H1 (cell line): ENCODE data around the gene PLEKHG4. TPM values are rescaled to one million over a fixed set of nuclear protein-coding genes. Genes with fewer than 3 reads are reported as not detected.

ENCODE experiments used
- CTCF ChIA-PET: fragments of 300-600 bp; sonication (Branson Sonifier 250); formaldehyde crosslinking; loops from one replicate; lab custom pipeline; 2021; ENCODE audit not compliant: partially characterized antibody; lab: Charles Lee
- POLR2A ChIA-PET: fragments of 300-600 bp; sonication (Branson Sonifier 250); formaldehyde crosslinking; loops from one replicate; lab custom pipeline; 2021; ENCODE audit warnings: inconsistent platforms; ENCODE audit not compliant: partially characterized antibody; lab: Charles Lee
- DNase-seq, 2 experiments: peaks; one replicate each; pipeline versions ENCODE4 v3.0.0 to v3.0.0-alpha.2; 2010 to 2022; ENCODE audit warnings: low spot score in 2 of 2, low read depth in 1 of 2, mixed read lengths in 1 of 2
- FAIRE-seq: peaks from 2 replicates; lab custom pipeline; 2011; peaks lifted over from hg19 to GRCh38; lab: Jason Lieb, UNC
- H2AFZ ChIP-seq: 2 replicates; pipeline ENCODE4 v1.8.1; 2012; ENCODE audit warnings: low read length, inconsistent platforms
- H2AK5ac ChIP-seq: 2 replicates; pipeline ENCODE4 v1.6.1; 2013; ENCODE audit warnings: low read depth, low read length
- H2BK120ac ChIP-seq: replicated peaks from 2 replicates; pipeline ENCODE3; 2013; ENCODE audit warnings: low read depth, low read length, inconsistent platforms
- H2BK12ac ChIP-seq: 2 replicates; pipeline ENCODE4 v1.6.1; 2013; ENCODE audit warnings: low read depth, low read length
- H2BK15ac ChIP-seq: 2 replicates; pipeline ENCODE4 v1.6.1; 2013; ENCODE audit warnings: low read length
- H2BK20ac ChIP-seq: 2 replicates; pipeline ENCODE4 v1.6.1; 2013; ENCODE audit warnings: low read length
- H2BK5ac ChIP-seq: 2 replicates; pipeline ENCODE4 v1.6.1; 2013; ENCODE audit warnings: low read depth, low read length
- H3K14ac ChIP-seq: 2 replicates; pipeline ENCODE4 v1.6.1; 2013; ENCODE audit warnings: inconsistent platforms; ENCODE audit not compliant: insufficient read length
- H3K18ac ChIP-seq: 2 replicates; pipeline ENCODE4 v1.6.1; 2013; ENCODE audit warnings: low read length; ENCODE audit errors: extremely low read depth
- H3K23ac ChIP-seq: 2 replicates; pipeline ENCODE4 v1.6.1; 2013; ENCODE audit warnings: inconsistent platforms; ENCODE audit not compliant: insufficient read length
- H3K23me2 ChIP-seq: 2 replicates; pipeline ENCODE4 v1.6.1; 2013; ENCODE audit warnings: low read depth, low read length
- H3K27ac ChIP-seq: 2 replicates; pipeline ENCODE4 v1.6.1; 2011; ENCODE audit warnings: low read depth, low read length, inconsistent platforms
- H3K27me3 ChIP-seq, 4 experiments: replicated peaks in 1 of 4; 1 replicate in 1 of 4; 2 replicates in 3 of 4; pipeline versions ENCODE4 v1.6.1 to v1.8.1; 2011 to 2013; ENCODE audit warnings: low read length in 3 of 4, mild to moderate bottlenecking in 3 of 4, inconsistent platforms in 2 of 4, mixed read lengths in 2 of 4, moderate library complexity in 1 of 4; ENCODE audit not compliant: control insufficient read depth in 3 of 4, insufficient read depth in 3 of 4; ENCODE audit errors: extremely low read depth in 1 of 4
- H3K36me3 ChIP-seq, 4 experiments: 2 replicates each; pipeline versions ENCODE4 v1.6.1 to v1.8.1; 2011 to 2013; ENCODE audit warnings: mild to moderate bottlenecking in 4 of 4, low read length in 3 of 4, moderate library complexity in 2 of 4, control low read depth in 1 of 4, inconsistent platforms in 1 of 4; ENCODE audit not compliant: insufficient read depth in 4 of 4, control insufficient read depth in 2 of 4
- H3K4ac ChIP-seq: replicated peaks from 2 replicates; pipeline ENCODE3; 2013; ENCODE audit warnings: low read length, low read depth, mixed read lengths, inconsistent platforms; ENCODE audit not compliant: insufficient read length
- H3K4me1 ChIP-seq, 4 experiments: replicated peaks in 1 of 4; 1 replicate in 1 of 4; 2 replicates in 3 of 4; pipeline versions ENCODE4 v1.6.1 to v1.8.1; 2011 to 2013; ENCODE audit warnings: low read length in 3 of 4, inconsistent platforms in 2 of 4, mixed read lengths in 1 of 4; ENCODE audit not compliant: insufficient read depth in 4 of 4, control insufficient read depth in 3 of 4
- H3K4me2 ChIP-seq, 2 experiments: 2 replicates each; pipeline versions ENCODE4 v1.6.1 to v1.8.1; 2011 to 2013; ENCODE audit warnings: low read depth in 2 of 2, low read length in 2 of 2, control low read depth in 1 of 2, inconsistent platforms in 1 of 2, mild to moderate bottlenecking in 1 of 2; ENCODE audit not compliant: insufficient read depth in 1 of 2
- H3K4me3 ChIP-seq, 4 experiments: fragments of 200-600, 300-600 bp in 1 of 4; sonication (generic), shearing (Covaris generic), sonication (Bioruptor Twin) in 1 of 4; 2 replicates each; pipeline versions ENCODE4 v1.5.1 to v1.8.1; 2011 to 2016; ENCODE audit warnings: low read length in 4 of 4, low read depth in 3 of 4, control low read depth in 2 of 4, inconsistent platforms in 2 of 4, mild to moderate bottlenecking in 2 of 4, mixed read lengths in 1 of 4, moderate library complexity in 1 of 4; ENCODE audit not compliant: insufficient read depth in 2 of 4; ENCODE audit errors: extremely low read depth in 1 of 4
- H3K56ac ChIP-seq: replicated peaks from 2 replicates; pipeline ENCODE3; 2013; ENCODE audit warnings: low read depth, mild to moderate bottlenecking, mixed read lengths, low read length, inconsistent platforms; ENCODE audit not compliant: insufficient read length
- H3K79me1 ChIP-seq: 2 replicates; pipeline ENCODE4 v1.6.1; 2013; ENCODE audit warnings: low read depth, low read length, control low read depth
- H3K79me2 ChIP-seq, 2 experiments: 2 replicates each; pipeline versions ENCODE4 v1.6.1 to v1.8.1; 2012 to 2013; ENCODE audit warnings: low read length in 2 of 2, mild to moderate bottlenecking in 2 of 2, inconsistent platforms in 1 of 2; ENCODE audit not compliant: insufficient read depth in 2 of 2, control insufficient read depth in 1 of 2
- H3K9ac ChIP-seq, 4 experiments: replicated peaks in 1 of 4; 1 replicate in 1 of 4; 2 replicates in 3 of 4; pipeline versions ENCODE4 v1.6.1 to v1.8.1; 2011 to 2013; ENCODE audit warnings: low read depth in 3 of 4, low read length in 3 of 4, control low read depth in 2 of 4, mild to moderate bottlenecking in 2 of 4, moderate library complexity in 2 of 4, inconsistent platforms in 1 of 4; ENCODE audit errors: extremely low read depth in 1 of 4
- H3K9me3 ChIP-seq, 2 experiments: 2 replicates each; pipeline versions ENCODE4 v1.6.1 to v1.8.1; 2012 to 2013; ENCODE audit warnings: mild to moderate bottlenecking in 2 of 2, moderate library complexity in 2 of 2, control low read depth in 1 of 2, inconsistent platforms in 1 of 2, low read depth in 1 of 2, low read length in 1 of 2, mixed read lengths in 1 of 2; ENCODE audit not compliant: insufficient read depth in 2 of 2
- H4K20me1 ChIP-seq, 2 experiments: replicated peaks in 1 of 2; 2 replicates each; pipeline versions ENCODE3 to v1.8.1; 2011 to 2013; ENCODE audit warnings: inconsistent platforms in 2 of 2, low read length in 2 of 2, mild to moderate bottlenecking in 1 of 2; ENCODE audit not compliant: insufficient read depth in 2 of 2, control insufficient read depth in 1 of 2
- H4K5ac ChIP-seq: 2 replicates; pipeline ENCODE4 v1.6.1; 2013; ENCODE audit warnings: low read length, low read depth, mixed read lengths, inconsistent platforms; ENCODE audit not compliant: insufficient read length
- H4K8ac ChIP-seq: 2 replicates; pipeline ENCODE4 v1.8.0; 2013; ENCODE audit warnings: mild to moderate bottlenecking, moderate library complexity, low read length, inconsistent platforms; ENCODE audit not compliant: insufficient read depth; ENCODE audit errors: extremely low read depth
- H4K91ac ChIP-seq: replicated peaks from 2 replicates; pipeline ENCODE3; 2013; ENCODE audit warnings: low read length, mixed read lengths, inconsistent platforms; ENCODE audit not compliant: insufficient read length
- ATF3 ChIP-seq: IDR thresholded peaks from 2 replicates; pipeline ENCODE4 v1.6.1; 2011; ENCODE audit warnings: low read depth, mild to moderate bottlenecking, low read length; ENCODE audit not compliant: insufficient read depth
- CBX8 ChIP-seq: fragments of 300-800, 300-1000 bp; sonication (generic); IDR thresholded peaks from 2 replicates; pipeline ENCODE4 v1.7.1; 2016; ENCODE audit warnings: low read depth, low read length, borderline replicate concordance
- CEBPB ChIP-seq: IDR thresholded peaks from 2 replicates; pipeline ENCODE4 v1.6.1; 2012; ENCODE audit warnings: low read depth, low read length
- EP300 ChIP-seq, 2 experiments: IDR thresholded peaks; 1 replicate in 1 of 2; 2 replicates in 1 of 2; pipeline ENCODE4 v1.6.1; 2011 to 2012; ENCODE audit warnings: low read depth in 2 of 2, low read length in 2 of 2, mild to moderate bottlenecking in 2 of 2, borderline replicate concordance in 1 of 2, inconsistent platforms in 1 of 2, moderate library complexity in 1 of 2
- FOSL1 ChIP-seq: IDR thresholded peaks from 2 replicates; pipeline ENCODE4 v1.6.1; 2011; ENCODE audit warnings: mild to moderate bottlenecking, low read depth, low read length, moderate library complexity; ENCODE audit not compliant: insufficient read depth
- GABPA ChIP-seq: IDR thresholded peaks from 2 replicates; pipeline ENCODE4 v1.6.1; 2011; ENCODE audit warnings: mild to moderate bottlenecking, low read length, moderate library complexity, borderline replicate concordance; ENCODE audit not compliant: insufficient read depth
- JUND ChIP-seq: IDR thresholded peaks from 2 replicates; pipeline ENCODE4 v1.6.1; 2011; ENCODE audit warnings: mild to moderate bottlenecking, improper control_type of control experiment, low read length
- KDM1A ChIP-seq: fragments of 200-600, 300-600 bp; sonication (generic); IDR thresholded peaks from 2 replicates; pipeline ENCODE4 v1.7.1; 2016; ENCODE audit warnings: mild to moderate bottlenecking, low read length, borderline replicate concordance
- KDM5A ChIP-seq: fragments of 200-600 bp; IDR thresholded peaks from 2 replicates; pipeline ENCODE4 v1.7.1; 2012; ENCODE audit warnings: mild to moderate bottlenecking, low read length, inconsistent platforms, mixed read lengths
- RNF2 ChIP-seq: fragments of 200-900, 300-1000 bp; sonication (generic); IDR thresholded peaks from 2 replicates; pipeline ENCODE4 v1.7.1; 2016; ENCODE audit warnings: borderline replicate concordance, low read depth, mild to moderate bottlenecking, antibody characterized with exemption, low read length; ENCODE audit not compliant: poor library complexity, severe bottlenecking; ENCODE audit errors: missing control alignments
- SIRT6 ChIP-seq: IDR thresholded peaks from one replicate; pipeline ENCODE4 v1.7.1; 2012; ENCODE audit warnings: low read length, inconsistent platforms
- SP4 ChIP-seq: IDR thresholded peaks from 2 replicates; pipeline ENCODE4 v1.6.1; 2012; ENCODE audit warnings: low read length, inconsistent platforms
- WGBS, 2 experiments: shearing (Covaris generic) in 1 of 2; methylation state at CpG; one replicate each; pipeline versions ENCODE4 v1.1.6 to v1.1.7; 2013 to 2015; ENCODE audit warnings: low lambda C conversion rate in 2 of 2, mixed read lengths in 2 of 2, inconsistent platforms in 1 of 2, low coverage in 1 of 2, missing lambda C conversion rate in 1 of 2; ENCODE audit not compliant: insufficient replicate concordance in 2 of 2, insufficient coverage in 1 of 2, insufficient read length in 1 of 2; ENCODE audit errors: extremely low coverage in 1 of 2, missing lambda C conversion rate in 1 of 2; 5-methylcytosine and 5-hydroxymethylcytosine counted together
- polyA plus RNA-seq, 7 experiments: library from polyadenylated mRNA; depleted of rRNA in 3 of 7; stranded (reverse) in 5 of 7; unstranded in 2 of 7; fragments of >200 nt in 5 of 7; fragments of 200-250 nt in 2 of 7; gene quantifications; 1 replicate in 5 of 7; 2 replicates in 1 of 7; 4 replicates in 1 of 7; pipeline versions ENCODE4 v1.2.1 to v1.2.3, GENCODE V29; 2011 to 2013; ENCODE audit warnings: missing spikeins in 2 of 7, mixed read lengths in 2 of 7
- total RNA-seq: library from RNA; stranded (reverse); fragmentation: NEBNext Ultra II Directional; extraction: Animal tissue kit (Norgen Biotek cat#: 25700); gene quantifications from 2 replicates; pipeline ENCODE4 v1.2.1, GENCODE V29; 2021

Gene PLEKHG4
- total and polyA plus RNA-seq, 2 of the 8 experiments (the other 6 are each of a cell fraction or from before 2014, with no cell fraction given): 7.7 to 11.1 TPM

- no peak overlapping the region for H2BK5ac ChIP-seq
- no peak overlapping the region for H3K56ac ChIP-seq
- H3K36me3 ChIP-seq: no peaks in the 10 kb centered on the region
- POLR2A ChIA-PET: interaction anchor here (1.0 to 2.8 kb wide), 4 partner anchors 10 to 34 kb away, joined by 3 to 12 read pairs (median 4); partner anchors contain the start of genes FHOD1 and SLC9A5
- no peak overlapping the region for H4K91ac ChIP-seq
- WGBS, 2 experiments: 92% methylated on average over 10 of the region's 10 CpGs; no CpG with 5 or more reads in 1 of the 2 experiments
- no peak overlapping the region for H2BK15ac ChIP-seq
- H3K27me3 ChIP-seq: peaks cover 0 to 15% (median 12%) of the 10 kb centered on the region in 4 experiments; a peak in 5 of 7 replicates
- H3K18ac ChIP-seq: no peak overlapping the region
- H3K4ac ChIP-seq: no peak overlapping the region
- CTCF ChIA-PET: interaction anchor here (0.6 to 10.5 kb wide), 17 partner anchors 8 to 161 kb away, joined by 3 to 217 read pairs (median 5); partner anchors contain the start of genes FHOD1, KCTD19 and LRRC36
- H3K79me1 ChIP-seq: no peaks in the 10 kb centered on the region
- no peak overlapping the region for H2BK12ac ChIP-seq
- H4K8ac ChIP-seq: no peak overlapping the region
- H3K23me2 ChIP-seq: peaks cover 4% of the 10 kb centered on the region; the same call in 1 of the 2 replicates
- DNase-seq: no peak
- no peak overlapping the region for H3K4me3 ChIP-seq
- peaks cover 2 to 9% of the 10 kb centered on the region in 2 experiments for H4K20me1 ChIP-seq
- H3K79me2 ChIP-seq: no peaks in the 10 kb centered on the region
- H3K27ac ChIP-seq: no peak overlapping the region
- FAIRE-seq: no peak
- no peak overlapping the region for H2AFZ ChIP-seq
- H3K4me1 ChIP-seq: peaks cover 0 to 2% (median 0%) of the 10 kb centered on the region in 4 experiments; a peak in 1 of 7 replicates
- H3K4me2 ChIP-seq: no peak overlapping the region
- no peak overlapping the region for H2AK5ac ChIP-seq
- no peak overlapping the region for H2BK120ac ChIP-seq
- H3K14ac ChIP-seq: no peak overlapping the region
- no peak overlapping the region for H3K9ac ChIP-seq
- no peak overlapping the region for H2BK20ac ChIP-seq
- H3K9me3 ChIP-seq: no peaks in the 10 kb centered on the region
- H4K5ac ChIP-seq: no peak overlapping the region
- no peak overlapping the region for H3K23ac ChIP-seq
- no peak for TF ChIP-seq KDM5A
- no peak for TF ChIP-seq CBX8
- no peak for TF ChIP-seq EP300 (IDR thresholded peaks at IDR 0.05; ENCODE audit: borderline replicate concordance in 1 of 2, low read depth in 2 of 2, low read length in 2 of 2)
- TF ChIP-seq SIRT6: no peak
- no peak for TF ChIP-seq GABPA
- TF ChIP-seq JUND: no peak
- TF ChIP-seq KDM1A: no peak
- no peak for TF ChIP-seq SP4
- TF ChIP-seq CEBPB: no peak
- no peak for TF ChIP-seq RNF2
- no peak for TF ChIP-seq FOSL1
- no peak for TF ChIP-seq ATF3
Measured at GRCh38 chr16:67282447-67282805, 3.1 kb downstream of the PLEKHG4 start.
